Measurements from ENCODE around the gene ZNF555.

- TF ChIP-seq CTCF (IDR thresholded peaks at IDR 0.05 in 4 of 5, conservative IDR thresholded peaks at IDR 0.05 in 1 of 5) (no peak), POLR2A (IDR thresholded peaks at IDR 0.05) (no peak)
Measured at GRCh38 chr19:2793126-2793525, 48.1 kb upstream of the ZNF555 start.
